IMR-90 (cell line): Measurements from ENCODE around the gene TJAP1.

Source experiments
- FOS ChIP-seq: fragments of 150-350 bp; IDR thresholded peaks from 2 replicates; pipeline ENCODE4 v1.6.1; 2016; ENCODE audit warnings: low read depth, low read length
- MAFK ChIP-seq: IDR thresholded peaks from 2 replicates; pipeline ENCODE4 v1.6.1; 2012; ENCODE audit warnings: low read depth, low read length, improper control_type of control experiment
- NFE2L2 ChIP-seq: fragments of 150-350 bp; IDR thresholded peaks from 2 replicates; pipeline ENCODE4 v1.6.1; 2016; ENCODE audit warnings: low read depth, mild to moderate bottlenecking, low read length
- POLR2A ChIP-seq: IDR thresholded peaks from 2 replicates; pipeline ENCODE4 v1.6.1; 2012; ENCODE audit warnings: mild to moderate bottlenecking, low read depth, low read length
- RAD21 ChIP-seq: IDR thresholded peaks from 2 replicates; pipeline ENCODE4 v1.6.1; 2012; ENCODE audit warnings: low read length, improper control_type of control experiment
- SMC3 ChIP-seq: fragments of 150-350 bp; IDR thresholded peaks from 2 replicates; pipeline ENCODE4 v1.6.1; 2016; ENCODE audit warnings: low read depth, mild to moderate bottlenecking, antibody characterized with exemption, low read length, moderate library complexity
- TF ChIP-seq, protein P1 (sequence below): conservative IDR thresholded peaks from 2 replicates; pipeline ENCODE4 v1.5.1; 2012; ENCODE audit warnings: mild to moderate bottlenecking, low read depth, low read length, improper control_type of control experiment
- TF ChIP-seq, protein P2 (sequence below): fragments of 150-350 bp; IDR thresholded peaks from 2 replicates; pipeline ENCODE4 v1.6.1; 2016; ENCODE audit warnings: low read depth, mild to moderate bottlenecking, low read length, moderate library complexity, borderline replicate concordance

DNA sequence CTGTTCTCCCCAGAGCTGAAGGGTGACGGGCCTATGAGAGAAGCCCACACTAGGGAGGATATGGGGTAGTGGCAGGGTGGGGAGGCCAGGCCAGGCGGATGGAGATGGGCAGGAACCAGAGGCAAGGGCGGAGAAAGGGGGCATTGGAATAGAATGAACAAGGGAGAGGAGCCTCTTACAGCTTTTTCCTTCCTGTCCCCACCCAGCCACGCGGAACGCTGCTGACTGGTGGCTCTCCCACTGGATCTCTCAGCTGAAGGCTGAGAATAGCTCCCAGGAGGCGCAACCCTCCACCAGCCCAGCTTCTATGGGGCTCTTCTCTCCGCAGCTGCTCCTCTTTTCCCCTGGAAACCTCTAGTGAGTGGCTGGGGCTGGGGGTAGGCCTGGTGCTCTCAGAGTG lies 32.8 kb upstream of the TJAP1 start:
- TF ChIP-seq, protein P1, sequence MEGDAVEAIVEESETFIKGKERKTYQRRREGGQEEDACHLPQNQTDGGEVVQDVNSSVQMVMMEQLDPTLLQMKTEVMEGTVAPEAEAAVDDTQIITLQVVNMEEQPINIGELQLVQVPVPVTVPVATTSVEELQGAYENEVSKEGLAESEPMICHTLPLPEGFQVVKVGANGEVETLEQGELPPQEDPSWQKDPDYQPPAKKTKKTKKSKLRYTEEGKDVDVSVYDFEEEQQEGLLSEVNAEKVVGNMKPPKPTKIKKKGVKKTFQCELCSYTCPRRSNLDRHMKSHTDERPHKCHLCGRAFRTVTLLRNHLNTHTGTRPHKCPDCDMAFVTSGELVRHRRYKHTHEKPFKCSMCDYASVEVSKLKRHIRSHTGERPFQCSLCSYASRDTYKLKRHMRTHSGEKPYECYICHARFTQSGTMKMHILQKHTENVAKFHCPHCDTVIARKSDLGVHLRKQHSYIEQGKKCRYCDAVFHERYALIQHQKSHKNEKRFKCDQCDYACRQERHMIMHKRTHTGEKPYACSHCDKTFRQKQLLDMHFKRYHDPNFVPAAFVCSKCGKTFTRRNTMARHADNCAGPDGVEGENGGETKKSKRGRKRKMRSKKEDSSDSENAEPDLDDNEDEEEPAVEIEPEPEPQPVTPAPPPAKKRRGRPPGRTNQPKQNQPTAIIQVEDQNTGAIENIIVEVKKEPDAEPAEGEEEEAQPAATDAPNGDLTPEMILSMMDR = no peak
- TF ChIP-seq MAFK (no peak), NFE2L2 (no peak), POLR2A (no peak), SMC3 (no peak), RAD21 (no peak), FOS (no peak)
- TF ChIP-seq, protein P2, sequence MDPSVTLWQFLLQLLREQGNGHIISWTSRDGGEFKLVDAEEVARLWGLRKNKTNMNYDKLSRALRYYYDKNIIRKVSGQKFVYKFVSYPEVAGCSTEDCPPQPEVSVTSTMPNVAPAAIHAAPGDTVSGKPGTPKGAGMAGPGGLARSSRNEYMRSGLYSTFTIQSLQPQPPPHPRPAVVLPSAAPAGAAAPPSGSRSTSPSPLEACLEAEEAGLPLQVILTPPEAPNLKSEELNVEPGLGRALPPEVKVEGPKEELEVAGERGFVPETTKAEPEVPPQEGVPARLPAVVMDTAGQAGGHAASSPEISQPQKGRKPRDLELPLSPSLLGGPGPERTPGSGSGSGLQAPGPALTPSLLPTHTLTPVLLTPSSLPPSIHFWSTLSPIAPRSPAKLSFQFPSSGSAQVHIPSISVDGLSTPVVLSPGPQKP = no peak
